ENCODE data around the gene MLST8.

Gene MLST8

GRCh38 chr16:2229632-2230250 is 24.5 kb downstream of the MLST8 start:
- DNase-seq (ENCODE audit: insufficient read length) (no peak), FAIRE-seq (no peak)
- TF ChIP-seq TAF1 (IDR thresholded peaks at IDR 0.05; ENCODE audit: borderline replicate concordance, low read depth, low read length) (no peak), POLR2A (IDR thresholded peaks at IDR 0.05; ENCODE audit: low read depth, low read length) (no peak), POLR2AphosphoS5 (IDR thresholded peaks at IDR 0.05; ENCODE audit: low read depth, low read length) (no peak)

- DNase-seq (ENCODE audit: insufficient read length) (no peak), FAIRE-seq (no peak)
- TF ChIP-seq TAF1 (IDR thresholded peaks at IDR 0.05; ENCODE audit: borderline replicate concordance, low read depth, low read length) (no peak), POLR2AphosphoS5 (IDR thresholded peaks at IDR 0.05; ENCODE audit: low read depth, low read length) (no peak), POLR2A (IDR thresholded peaks at IDR 0.05; ENCODE audit: low read depth, low read length) (no peak)
These were observed 25.1 kb downstream of the MLST8 start for GRCh38 chr16:2230376-2230775.

GRCh38 chr16:2231016-2231931 is 26.0 kb downstream of the MLST8 start:
- FAIRE-seq: no peak

GRCh38 chr16:2232094-2232990 is 27.1 kb downstream of the MLST8 start:
- no peak for DNase-seq (ENCODE audit: insufficient read length)
- TF ChIP-seq POLR2A (IDR thresholded peaks at IDR 0.05; ENCODE audit: low read depth, low read length) (no peak), TAF1 (IDR thresholded peaks at IDR 0.05; ENCODE audit: borderline replicate concordance, low read depth, low read length) (no peak), POLR2AphosphoS5 (IDR thresholded peaks at IDR 0.05; ENCODE audit: low read depth, low read length) (no peak)
- no peak for FAIRE-seq

More at GRCh38 chr16:2231016-2231931, 26.0 kb downstream of the MLST8 start:
- DNase-seq (ENCODE audit: insufficient read length): no peak
- TF ChIP-seq TAF1 (IDR thresholded peaks at IDR 0.05; ENCODE audit: borderline replicate concordance, low read depth, low read length): no peak
- no peak for TF ChIP-seq POLR2AphosphoS5 (IDR thresholded peaks at IDR 0.05; ENCODE audit: low read depth, low read length)
- no peak for TF ChIP-seq POLR2A (IDR thresholded peaks at IDR 0.05; ENCODE audit: low read depth, low read length)

- DNase-seq (ENCODE audit: insufficient read length) (no peak), FAIRE-seq (no peak)
- no peak for TF ChIP-seq POLR2A (IDR thresholded peaks at IDR 0.05; ENCODE audit: low read depth, low read length)
- no peak for TF ChIP-seq POLR2AphosphoS5 (IDR thresholded peaks at IDR 0.05; ENCODE audit: low read depth, low read length)
- TF ChIP-seq TAF1 (IDR thresholded peaks at IDR 0.05; ENCODE audit: borderline replicate concordance, low read depth, low read length): no peak
These were observed 28.0 kb downstream of the MLST8 start for GRCh38 chr16:2233046-2233775.

- no peak for TF ChIP-seq POLR2A (IDR thresholded peaks at IDR 0.05; ENCODE audit: low read depth, low read length)
- TF ChIP-seq POLR2AphosphoS5 (IDR thresholded peaks at IDR 0.05; ENCODE audit: low read depth, low read length): peak; percentile 25; the same call in 1 of the 2 replicates
- FAIRE-seq: no peak
- no peak for DNase-seq (ENCODE audit: insufficient read length)
These were observed 28.9 kb downstream of the MLST8 start for GRCh38 chr16:2233872-2234812.

GRCh38 chr16:2234813-2235170 is 29.5 kb downstream of the MLST8 start:
- DNase-seq (ENCODE audit: insufficient read length) (no peak), FAIRE-seq (no peak)
- TF ChIP-seq POLR2AphosphoS5 (IDR thresholded peaks at IDR 0.05; ENCODE audit: low read depth, low read length) (no peak), POLR2A (IDR thresholded peaks at IDR 0.05; ENCODE audit: low read depth, low read length) (no peak), TAF1 (IDR thresholded peaks at IDR 0.05; ENCODE audit: borderline replicate concordance, low read depth, low read length) (no peak)

- FAIRE-seq (no peak), DNase-seq (ENCODE audit: insufficient read length) (no peak)
- TF ChIP-seq TAF1 (IDR thresholded peaks at IDR 0.05; ENCODE audit: borderline replicate concordance, low read depth, low read length): no peak
- TF ChIP-seq POLR2AphosphoS5 (IDR thresholded peaks at IDR 0.05; ENCODE audit: low read depth, low read length): no peak
- no peak for TF ChIP-seq POLR2A (IDR thresholded peaks at IDR 0.05; ENCODE audit: low read depth, low read length)
These were observed 30.0 kb downstream of the MLST8 start for GRCh38 chr16:2235234-2235651.

- TF ChIP-seq POLR2AphosphoS5 (IDR thresholded peaks at IDR 0.05; ENCODE audit: low read depth, low read length) (0 out of 2 replicates have a peak, but pooled peaks have one; percentile 5), POLR2A (IDR thresholded peaks at IDR 0.05; ENCODE audit: low read depth, low read length) (no peak), TAF1 (IDR thresholded peaks at IDR 0.05; ENCODE audit: borderline replicate concordance, low read depth, low read length) (no peak)
- no peak for DNase-seq (ENCODE audit: insufficient read length)
- no peak for FAIRE-seq
These were observed 30.6 kb downstream of the MLST8 start for GRCh38 chr16:2235695-2236336.
